Islet of Langerhans (tissue), 1 donor: Measurements from ENCODE around the gene VWA2.
"Not testable (repeated sequence)": the region's sequence is repeated elsewhere in the genome, so short reads cannot be mapped to it uniquely, and the experiment has no call there.

ENCODE experiments used
- FAIRE-seq: peaks from one replicate; lab custom pipeline; 2011; peaks lifted over from hg19 to GRCh38; lab: Jason Lieb, UNC

Gene VWA2

DNA sequence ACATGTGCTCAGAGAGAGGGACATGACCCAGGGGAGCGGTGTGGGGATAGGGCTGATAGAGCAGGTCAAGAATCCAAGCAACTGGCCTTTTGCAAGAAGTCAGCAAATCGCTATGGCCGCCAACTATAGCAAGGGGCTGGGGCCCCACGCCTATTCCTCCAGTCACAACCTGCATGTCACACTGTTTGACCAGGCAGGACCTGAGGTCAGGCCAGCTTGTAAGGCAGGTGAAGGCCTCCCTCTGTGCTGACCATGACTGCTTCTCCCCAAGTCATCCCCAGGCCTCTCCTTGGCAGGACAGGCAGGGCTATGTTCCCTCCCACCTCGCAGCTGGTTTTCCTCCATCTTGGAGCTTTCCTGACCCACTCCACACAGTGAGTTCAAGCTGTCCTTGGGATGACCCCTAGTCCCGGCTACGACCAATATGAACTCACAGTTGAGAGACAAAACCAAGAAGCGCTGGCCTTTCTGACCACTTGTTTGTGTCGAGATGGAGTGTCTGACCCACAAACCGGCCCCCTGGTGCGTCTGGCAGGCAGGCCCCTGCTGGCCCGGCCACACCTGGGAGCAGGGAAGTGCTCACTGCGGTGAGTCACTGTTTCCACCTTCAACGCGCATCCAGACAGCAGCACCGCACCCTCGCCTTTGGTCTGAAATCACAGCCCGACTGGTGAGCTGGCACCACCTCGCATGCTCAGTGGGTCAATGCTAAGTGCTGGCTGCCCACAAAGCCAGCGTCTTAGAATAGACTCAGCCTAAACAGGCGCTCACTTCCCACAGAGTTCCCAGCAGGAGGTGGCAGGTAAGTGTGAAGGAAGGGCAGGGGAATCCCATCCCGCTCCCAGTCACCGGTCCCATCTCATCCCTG lies 81.4 kb downstream of the VWA2 start:
- no peak for FAIRE-seq

DNA sequence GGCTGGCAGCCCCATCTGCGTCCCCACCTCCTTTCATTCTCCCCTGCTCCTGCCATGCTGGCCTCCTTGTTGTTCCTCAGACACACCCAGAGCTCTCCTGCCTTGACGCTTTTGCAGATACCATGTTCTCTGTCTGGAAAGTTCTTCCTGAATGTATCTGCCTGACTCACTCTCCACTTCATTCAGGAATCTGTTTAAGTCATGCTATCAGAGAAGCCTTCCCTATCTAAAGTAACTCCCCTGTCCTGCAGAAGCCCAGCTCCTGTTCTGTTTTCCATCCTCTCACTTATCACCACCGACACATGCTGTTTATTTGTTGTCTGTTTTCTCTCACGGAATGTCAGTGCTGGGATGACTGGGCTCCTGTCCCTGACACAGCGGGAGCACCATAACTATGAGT lies 83.3 kb downstream of the VWA2 start:
- FAIRE-seq, result no peak

DNA sequence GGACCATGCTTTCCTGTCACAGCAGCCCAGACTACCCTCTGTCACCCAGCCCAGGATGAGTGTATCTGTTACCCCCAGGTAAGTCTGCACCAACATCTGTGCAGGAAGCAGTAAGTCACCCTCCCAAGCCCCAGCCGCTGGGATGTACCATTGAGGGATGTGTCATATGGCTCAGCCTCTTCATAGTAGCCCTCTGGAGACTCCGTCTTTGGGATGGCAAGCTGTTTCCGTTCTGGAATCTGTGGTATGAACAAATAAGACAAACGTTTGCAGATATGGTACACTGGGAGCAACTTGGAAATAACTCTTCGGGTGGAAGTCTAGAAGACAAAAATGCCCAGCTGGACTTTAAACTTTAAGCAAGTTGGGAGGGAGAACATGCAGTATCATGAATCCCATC lies 84.0 kb downstream of the VWA2 start:
- no peak for FAIRE-seq

DNA sequence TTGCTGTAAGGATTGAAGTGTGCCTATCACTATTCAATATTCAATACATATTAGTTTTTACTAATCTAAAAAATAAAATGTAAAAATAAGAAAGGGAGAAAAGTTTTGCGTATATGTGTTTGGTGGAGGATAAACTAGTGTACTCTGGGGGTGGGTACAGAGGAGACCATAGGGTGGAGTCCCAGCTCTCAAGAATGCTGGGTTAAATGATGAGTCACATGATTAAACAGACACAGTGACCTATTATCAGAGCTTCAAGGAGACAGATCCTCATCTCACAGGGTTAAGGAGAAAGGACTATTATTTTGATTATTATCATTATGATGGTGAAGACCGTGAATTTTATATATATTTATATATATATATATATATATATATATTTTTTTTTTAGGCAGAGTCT lies 87.7 kb downstream of the VWA2 start:
- no peak for FAIRE-seq

DNA sequence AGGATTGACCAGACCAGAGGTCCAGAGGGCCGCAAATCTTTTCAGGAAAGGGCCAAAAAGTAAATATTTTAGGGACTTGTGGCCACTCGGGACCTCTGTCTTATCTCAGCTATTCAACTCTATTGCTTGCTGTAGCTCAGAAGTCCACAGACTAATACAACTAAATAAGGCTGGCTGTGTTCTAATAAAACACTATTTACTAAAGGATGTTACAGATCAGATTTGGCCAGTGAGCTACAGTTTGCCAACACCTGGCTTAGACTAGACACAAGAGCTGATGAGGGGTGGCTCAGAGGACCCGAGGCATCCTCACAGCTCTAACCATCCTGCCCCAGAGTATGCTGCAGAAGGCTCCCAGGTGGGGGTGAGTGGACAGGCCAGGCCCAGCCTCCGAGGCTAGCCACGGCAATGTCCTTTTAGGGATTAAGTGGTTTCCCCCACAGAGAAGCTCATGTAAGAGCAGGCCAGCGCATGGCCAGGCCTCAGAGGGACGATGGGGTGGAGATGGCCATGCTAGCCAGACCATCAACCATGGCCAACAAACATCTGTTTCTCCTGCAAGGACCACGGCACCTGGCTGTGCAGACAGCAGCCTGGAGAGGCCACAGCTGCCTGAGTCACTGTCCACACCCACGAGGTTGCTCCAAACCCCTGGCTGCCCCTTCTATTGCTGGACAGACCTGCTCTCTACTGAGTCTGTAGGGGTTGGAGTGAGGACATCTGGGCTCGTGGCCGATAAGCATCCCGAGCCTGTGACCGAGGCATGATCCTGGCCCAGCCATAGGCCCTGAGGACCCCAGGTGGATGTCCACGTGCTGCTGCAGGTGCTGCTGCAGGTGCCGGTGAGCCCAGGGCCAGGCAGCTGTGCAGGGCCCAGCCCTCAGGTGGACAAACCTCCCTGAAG lies 88.7 kb downstream of the VWA2 start:
- FAIRE-seq, result no peak

DNA sequence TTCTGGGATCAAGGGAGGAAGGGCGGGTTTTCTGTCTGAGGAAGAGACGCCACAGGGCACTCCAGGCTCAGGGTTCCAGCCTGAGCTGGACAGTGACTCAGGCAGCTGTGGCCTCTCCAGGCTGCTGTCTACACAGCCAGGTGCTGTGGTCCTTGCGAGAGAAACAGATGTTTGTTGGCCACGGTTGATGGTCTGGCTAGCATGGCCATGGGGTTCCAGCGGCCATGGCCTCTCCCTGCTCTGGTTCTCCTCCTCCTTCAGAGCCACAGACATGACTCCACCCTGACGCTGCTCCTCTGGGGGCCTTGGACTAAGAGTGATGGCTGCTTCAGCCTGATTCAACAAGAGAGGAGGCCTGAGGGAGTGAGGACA lies 89.4 kb downstream of the VWA2 start:
- no peak for FAIRE-seq

DNA sequence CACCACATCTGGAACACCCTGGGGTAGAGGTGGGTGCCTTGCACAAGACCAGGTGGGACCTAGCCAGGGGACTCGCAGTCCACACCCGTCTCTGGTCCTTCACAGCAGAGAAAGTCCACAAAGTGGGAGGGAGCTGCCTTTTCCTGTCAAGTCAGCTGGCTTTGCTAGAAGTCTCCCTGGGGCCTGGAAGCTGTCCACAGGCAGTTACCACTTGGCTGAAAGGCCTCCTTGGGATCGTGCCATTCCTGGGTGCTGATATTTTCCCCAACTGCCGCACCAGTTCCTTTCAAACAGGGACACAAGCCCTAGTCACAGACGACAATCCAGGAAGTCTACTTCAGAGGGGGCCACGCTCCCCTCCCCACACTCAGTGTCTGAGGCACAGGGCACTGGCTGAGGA lies 89.8 kb downstream of the VWA2 start:
- FAIRE-seq, result no peak

DNA sequence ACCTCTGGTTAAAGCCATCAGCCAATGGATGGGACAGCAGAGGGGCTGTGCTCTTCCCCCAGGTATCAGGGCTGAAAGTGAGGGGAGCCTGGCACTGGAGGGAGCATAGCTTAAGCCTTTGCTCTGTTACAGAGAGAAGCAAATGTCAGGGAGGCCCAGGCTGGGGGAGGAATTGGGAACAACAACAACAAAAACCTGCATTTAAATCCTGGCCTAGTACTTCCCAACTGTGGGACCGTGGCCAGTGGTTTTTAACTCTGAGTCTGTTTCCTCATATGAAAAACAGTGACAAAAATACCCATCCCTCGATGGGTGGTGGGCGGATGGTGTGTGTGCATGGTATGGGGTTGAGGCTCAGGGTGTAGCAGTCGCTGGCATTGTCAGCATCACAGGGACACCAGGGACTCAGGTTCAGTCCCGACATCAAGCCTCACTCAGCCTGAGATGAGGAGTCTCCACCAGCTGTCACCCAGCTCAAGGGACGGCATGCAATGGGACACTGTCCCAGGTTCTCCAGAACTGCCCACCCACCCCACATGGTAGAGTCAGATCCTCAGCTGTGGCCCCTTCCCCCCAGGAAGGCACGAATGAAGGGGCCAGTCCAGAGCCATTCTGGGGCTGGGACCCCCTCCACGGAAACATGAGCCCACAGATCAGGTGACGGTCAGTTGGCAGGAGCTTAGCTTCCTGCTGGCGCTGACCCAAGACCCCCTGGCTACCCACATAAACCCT lies 90.7 kb downstream of the VWA2 start:
- FAIRE-seq, result no peak

DNA sequence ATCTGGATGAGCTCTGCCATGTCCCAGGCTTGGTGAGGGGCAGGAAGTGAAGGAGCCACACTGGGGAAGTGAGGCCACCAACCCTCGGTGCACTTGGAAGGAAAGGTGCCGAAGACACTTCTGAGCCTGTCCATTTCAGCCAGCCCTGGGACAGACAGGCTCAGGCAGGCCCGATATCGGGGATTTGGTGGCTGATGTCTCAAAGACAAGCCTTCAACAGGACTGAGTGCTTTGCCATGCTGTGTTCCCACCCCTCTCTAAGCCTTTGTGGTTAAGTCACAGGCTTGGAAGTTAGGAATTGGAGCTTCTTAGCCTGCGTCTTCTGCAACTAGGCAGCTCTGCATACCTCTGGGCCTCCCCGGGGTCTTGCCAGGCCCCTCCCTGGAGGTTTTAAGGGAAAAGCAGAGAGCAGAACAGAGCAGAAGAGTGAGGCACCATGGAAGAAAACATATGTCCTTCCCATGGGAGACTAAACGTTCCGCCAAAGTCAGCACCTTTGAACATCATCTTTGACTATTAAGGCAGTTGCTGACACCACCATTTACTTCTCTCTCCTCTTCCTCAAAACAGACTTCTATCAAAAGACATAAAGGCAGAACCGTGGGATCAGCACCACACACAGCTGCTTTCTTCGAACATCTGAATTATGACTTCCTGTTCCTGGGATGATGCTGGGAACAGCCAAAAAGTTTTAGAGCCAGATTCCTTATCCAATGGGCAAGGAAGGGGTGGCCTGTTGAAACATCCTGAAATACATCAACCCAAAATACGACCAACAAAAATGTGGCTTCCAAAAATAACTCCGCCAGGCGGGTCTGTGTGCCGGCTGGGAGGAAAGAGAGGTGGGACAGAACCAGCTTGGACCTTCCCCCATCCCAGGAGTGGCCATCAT lies 93.5 kb downstream of the VWA2 start:
- FAIRE-seq, result no peak

DNA sequence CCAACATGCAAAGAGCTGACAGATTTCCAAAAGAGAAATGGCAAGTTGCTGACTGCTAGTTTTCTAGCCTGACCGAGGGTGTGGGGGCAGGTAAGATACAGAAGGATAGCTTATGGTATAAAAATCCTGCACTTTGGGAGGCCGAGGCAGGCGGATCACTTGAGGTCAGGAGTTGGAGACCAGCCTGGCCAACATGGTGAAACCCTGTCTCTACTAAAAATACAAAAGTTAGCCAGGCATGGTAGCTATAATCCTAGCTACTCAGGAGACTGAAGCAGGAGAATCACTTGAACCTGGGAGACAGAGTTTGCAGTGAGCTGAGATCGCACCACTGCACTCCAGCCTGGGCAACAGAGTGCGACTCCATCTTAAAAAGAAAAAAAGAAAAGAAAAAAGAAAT lies 94.4 kb downstream of the VWA2 start:
- not testable (repeated sequence) for FAIRE-seq

DNA sequence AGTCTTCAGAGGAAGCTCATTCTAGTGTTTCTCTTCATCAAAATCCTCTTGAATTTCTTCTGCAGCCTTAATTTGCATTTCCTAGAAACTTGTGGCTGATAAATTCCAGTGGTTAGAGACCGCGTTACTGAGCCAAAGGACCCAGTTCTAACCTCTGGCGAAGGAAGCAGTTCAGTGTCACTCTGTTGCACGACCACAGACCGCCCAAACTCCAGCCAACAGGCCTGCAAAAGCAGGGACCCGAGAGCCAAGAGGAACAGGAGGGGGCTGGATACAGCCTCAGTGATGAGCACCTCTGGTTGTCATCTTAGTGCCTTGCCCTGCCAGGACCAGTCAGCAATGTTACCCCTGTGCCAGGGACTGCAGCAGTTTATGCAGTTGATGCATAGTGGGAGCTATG lies 95.2 kb downstream of the VWA2 start:
- no peak for FAIRE-seq

DNA sequence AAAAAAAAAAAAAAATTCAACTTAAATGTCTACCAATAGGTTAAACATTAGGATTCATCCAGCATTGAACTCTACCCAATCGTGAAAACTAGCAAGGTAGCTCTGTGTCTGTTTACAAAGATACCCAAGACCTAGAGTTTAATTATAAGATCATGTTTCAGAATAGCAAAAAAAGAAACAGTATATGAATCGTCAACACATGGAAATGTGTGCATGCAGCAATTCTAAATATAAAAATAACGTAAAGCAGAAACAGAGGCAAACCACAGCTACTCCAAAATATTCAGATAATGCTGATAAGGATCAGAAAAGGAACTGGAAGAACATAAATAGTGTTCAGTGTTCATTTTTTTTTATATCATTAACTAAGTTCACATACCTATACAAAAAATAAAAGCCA lies 96.6 kb downstream of the VWA2 start:
- no peak for FAIRE-seq

DNA sequence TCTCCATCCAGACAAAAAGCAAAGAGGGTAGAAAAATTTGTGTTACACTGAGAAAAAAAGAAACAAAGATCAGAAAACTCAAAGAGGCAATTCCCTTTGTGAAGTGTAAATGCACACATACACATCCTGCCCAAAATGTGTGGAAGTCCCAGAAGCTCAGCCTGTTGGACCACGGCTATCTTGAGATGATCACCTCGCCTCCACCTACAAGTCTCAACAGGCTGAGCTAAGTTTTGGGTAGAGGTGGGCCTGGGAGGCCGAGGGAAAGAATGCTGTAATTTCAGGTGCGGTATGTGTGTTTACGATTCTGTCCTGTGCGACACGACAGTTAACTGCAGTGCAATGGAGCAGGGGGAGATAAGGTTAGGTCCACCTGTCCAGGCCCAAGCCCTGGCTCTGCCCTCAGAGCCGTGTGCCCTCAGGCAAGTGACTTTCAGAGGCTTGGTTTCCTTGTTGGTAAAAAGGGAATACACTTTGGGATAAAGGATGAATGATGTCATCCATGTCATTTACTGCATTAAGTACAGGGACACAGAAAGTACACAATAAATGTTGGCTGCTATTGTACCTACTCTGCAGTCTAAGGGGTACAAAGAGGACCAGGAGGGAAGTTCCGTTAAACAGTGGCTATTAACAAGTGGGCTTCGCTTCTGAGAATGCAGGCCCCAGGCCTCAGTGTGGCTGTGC lies 97.9 kb downstream of the VWA2 start:
- no peak for FAIRE-seq

DNA sequence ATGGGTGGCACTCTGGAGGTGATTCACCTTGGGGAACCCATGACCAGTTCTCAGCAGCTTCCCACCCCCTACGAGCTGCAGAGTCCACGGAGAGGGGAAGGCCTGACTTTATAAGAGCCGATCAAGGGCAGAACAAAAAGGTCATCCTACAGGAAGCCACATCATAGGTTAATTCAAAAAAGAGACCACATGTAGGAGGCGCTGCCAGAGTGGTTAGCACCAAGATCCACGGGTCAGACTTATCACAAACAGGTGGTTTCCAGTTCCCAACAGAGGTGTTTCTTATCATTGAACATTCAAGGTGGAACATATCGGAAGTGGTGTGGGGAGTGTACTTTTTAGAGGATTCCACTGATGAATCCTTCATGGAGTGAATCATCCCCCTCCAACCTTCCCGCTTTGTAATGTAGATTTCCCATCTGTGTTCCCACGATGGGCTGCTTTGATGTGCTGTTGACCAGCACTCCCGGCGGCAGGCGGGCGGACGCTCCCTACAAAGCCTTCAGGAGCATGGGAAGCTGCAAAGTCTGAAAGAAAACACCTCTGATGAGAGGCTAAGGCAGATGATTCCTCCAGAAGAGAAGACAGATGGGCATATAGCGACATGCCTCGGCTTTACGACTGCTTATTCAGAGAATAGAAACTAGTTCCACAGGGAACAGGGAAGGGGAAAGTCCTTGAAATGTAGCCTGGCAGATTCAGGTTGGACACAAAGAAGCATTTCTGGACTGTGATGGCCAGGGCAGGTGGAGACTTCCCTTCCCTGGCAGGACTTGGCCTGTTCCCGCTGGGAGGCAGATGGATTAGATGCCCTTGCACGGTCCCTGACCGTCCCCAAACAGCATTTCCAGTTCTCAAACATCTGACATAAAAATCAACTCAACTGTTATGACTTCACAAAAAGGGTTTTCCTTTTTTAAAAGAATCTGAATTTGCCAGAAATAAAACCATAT lies 98.7 kb downstream of the VWA2 start:
- no peak for FAIRE-seq

DNA sequence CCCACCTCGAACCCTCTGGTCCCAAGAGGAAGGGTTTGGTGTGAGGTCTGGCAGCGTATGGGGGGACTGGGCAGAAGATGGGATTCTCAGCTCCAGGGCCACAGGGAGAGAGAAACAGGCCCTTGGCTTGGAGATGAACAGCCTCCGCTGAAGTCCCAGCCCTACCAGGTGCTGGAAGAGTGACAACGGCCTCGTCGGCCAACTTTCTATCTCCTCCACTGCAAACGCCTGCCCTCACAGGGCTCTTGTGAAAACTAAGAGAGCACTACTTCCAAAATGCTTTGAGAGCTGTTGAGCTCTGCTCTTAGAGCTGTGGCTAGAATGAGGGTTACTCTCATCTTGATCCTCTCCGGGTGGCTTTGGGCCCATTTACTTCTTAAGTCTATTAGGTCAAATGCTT lies 101.8 kb downstream of the VWA2 start:
- no peak for FAIRE-seq
